Common myeloid progenitor, CD34-positive (primary cell): Measurements from ENCODE around the gene PHYKPL.

Source experiments
- CTCF ChIA-PET: fragments of 350-600 bp; sonication (Branson Sonifier 250); formaldehyde crosslinking; loops from one replicate; lab custom pipeline; 2021; ENCODE audit warnings: antibody characterized with exemption; lab: Charles Lee
- POLR2A ChIA-PET: fragments of 350-600 bp; sonication (Branson Sonifier 250); formaldehyde crosslinking; loops from one replicate; lab custom pipeline; 2021; ENCODE audit warnings: antibody characterized with exemption; lab: Charles Lee
- DNase-seq, 3 donors: peaks; one replicate each; pipeline versions ENCODE4 v3.0.0 to v3.0.0-alpha.2; 2013
- H3K27ac ChIP-seq, 2 experiments: 1 replicate in 1 of 2; 2 replicates in 1 of 2; pipeline ENCODE4 v1.7.0; 2013; ENCODE audit warnings: inconsistent platforms in 2 of 2, low read length in 2 of 2, mild to moderate bottlenecking in 2 of 2, low read depth in 1 of 2, moderate library complexity in 1 of 2; ENCODE audit not compliant: severe bottlenecking in 2 of 2, insufficient read depth in 1 of 2, poor library complexity in 1 of 2
- H3K27me3 ChIP-seq, 5 experiments: replicated peaks in 2 of 5; 1 replicate in 3 of 5; 2 replicates in 2 of 5; pipeline versions ENCODE4 v1.6.1 to v1.7.0; 2013; ENCODE audit warnings: low read length in 4 of 5, mild to moderate bottlenecking in 2 of 5, moderate library complexity in 2 of 5, inconsistent platforms in 1 of 5; ENCODE audit not compliant: insufficient read depth in 5 of 5, control insufficient read depth in 4 of 5
- H3K36me3 ChIP-seq, 4 experiments: 1 replicate in 2 of 4; 2 replicates in 2 of 4; pipeline versions ENCODE4 v1.6.1 to v1.7.0; 2013; ENCODE audit warnings: low read length in 3 of 4, control low read depth in 1 of 4, mild to moderate bottlenecking in 1 of 4; ENCODE audit not compliant: control insufficient read depth in 4 of 4, insufficient read depth in 4 of 4
- H3K4me1 ChIP-seq, 4 experiments: 1 replicate in 3 of 4; 2 replicates in 1 of 4; pipeline versions ENCODE4 v1.6.1 to v1.7.1; 2013; ENCODE audit warnings: low read length in 3 of 4, mild to moderate bottlenecking in 3 of 4, control low read depth in 1 of 4, inconsistent platforms in 1 of 4, moderate library complexity in 1 of 4; ENCODE audit not compliant: control insufficient read depth in 4 of 4, insufficient read depth in 4 of 4; ENCODE audit errors: control extremely low read depth in 1 of 4
- H3K4me3 ChIP-seq, 7 experiments: 1 replicate in 4 of 7; 2 replicates in 3 of 7; pipeline versions ENCODE4 v1.5.1 to v1.7.0; 2013; ENCODE audit warnings: mild to moderate bottlenecking in 7 of 7, low read length in 6 of 7, moderate library complexity in 6 of 7, inconsistent platforms in 2 of 7, low read depth in 2 of 7, control low read depth in 1 of 7; ENCODE audit not compliant: insufficient read depth in 4 of 7, control insufficient read depth in 1 of 7; ENCODE audit errors: extremely low read depth in 1 of 7
- H3K9me3 ChIP-seq, 5 experiments: 1 replicate in 4 of 5; 2 replicates in 1 of 5; pipeline versions ENCODE4 v1.6.1 to v1.7.1; 2013; ENCODE audit warnings: low read length in 4 of 5, mild to moderate bottlenecking in 2 of 5, inconsistent platforms in 1 of 5, low read depth in 1 of 5, moderate library complexity in 1 of 5; ENCODE audit not compliant: control insufficient read depth in 4 of 5, insufficient read depth in 2 of 5; ENCODE audit errors: control extremely low read depth in 1 of 5
- WGBS: methylation state at CpG from one replicate; pipeline ENCODE4 v1.1.5; 2013; ENCODE audit not compliant: insufficient coverage; 5-methylcytosine and 5-hydroxymethylcytosine counted together

PHYKPL gene

GRCh38 chr5:178207183-178207916 is 25.3 kb downstream of the PHYKPL start:
- CTCF ChIA-PET = interaction anchor here (0.6 to 2.6 kb wide), 9 partner anchors 9 to 410 kb away, joined by 3 to 15 read pairs (median 3); no protein-coding TSS in a partner anchor
- Histone ChIP-seq H3K27ac (peak overlapping the region in 1 of 2 experiments; percentile 80), H3K36me3 (peaks cover 9 to 70% (median 62%) of the 10 kb centered on the region in 4 experiments), H3K4me3 (peak overlapping the region in 3 of 7 experiments; percentile 80 to 97 (median 90)), H3K4me1 (peaks cover 9 to 33% (median 30%) of the 10 kb centered on the region in 4 experiments), H3K9me3 (no peaks in the 10 kb centered on the region), H3K27me3 (no peaks in the 10 kb centered on the region)
- no peak for DNase-seq
- POLR2A ChIA-PET = interaction anchor here (1.0 to 1.1 kb wide), 2 partner anchors 9 to 24 kb away, joined by 3 read pairs; no protein-coding TSS in a partner anchor
- WGBS = 91% methylated on average over 4 of the region's 5 CpGs

- no peak for DNase-seq
- Histone ChIP-seq H3K27ac (peak overlapping the region in 1 of 2 experiments; percentile 80), H3K36me3 (peaks cover 7 to 61% (median 54%) of the 10 kb centered on the region in 4 experiments), H3K4me3 (peak overlapping the region in 6 of 7 experiments; percentile 77 to 97 (median 90)), H3K27me3 (no peaks in the 10 kb centered on the region), H3K9me3 (no peaks in the 10 kb centered on the region), H3K4me1 (peaks cover 9 to 43% (median 37%) of the 10 kb centered on the region in 4 experiments)
- ChIA-PET POLR2A (interaction anchor here (0.6 to 1.1 kb wide), 4 partner anchors 10 to 45 kb away, joined by 3 to 8 read pairs (median 3); no protein-coding TSS in a partner anchor), CTCF (interaction anchor here (0.6 to 2.6 kb wide), 10 partner anchors 9 to 130 kb away, joined by 3 to 15 read pairs (median 4); no protein-coding TSS in a partner anchor)
- 65% methylated on average over 9 of the region's 12 CpGs for WGBS
Observed at GRCh38 chr5:178206166-178207101, 26.2 kb downstream of the PHYKPL start.

- POLR2A ChIA-PET = interaction anchor here (0.6 to 0.9 kb wide), 3 partner anchors 10 to 46 kb away, joined by 3 to 8 read pairs (median 3); no protein-coding TSS in a partner anchor
- CTCF ChIA-PET = interaction anchor here (1.0 to 2.6 kb wide), 6 partner anchors 8 to 130 kb away, joined by 3 to 15 read pairs (median 4); no protein-coding TSS in a partner anchor
- H3K27me3 ChIP-seq = no peaks in the 10 kb centered on the region
- H3K9me3 ChIP-seq = no peaks in the 10 kb centered on the region
- H3K27ac ChIP-seq = peak overlapping the region; percentile 46 to 80
- H3K4me1 ChIP-seq = peaks cover 9 to 46% (median 38%) of the 10 kb centered on the region in 4 experiments
- peaks cover 7 to 54% (median 46%) of the 10 kb centered on the region in 4 experiments for H3K36me3 ChIP-seq
- no peak for DNase-seq
- 8% methylated on average over 4 of the region's 5 CpGs for WGBS
- peak overlapping the region; percentile 77 to 97 (median 90) for H3K4me3 ChIP-seq
Observed at GRCh38 chr5:178205749-178206047, 26.9 kb downstream of the PHYKPL start.

- WGBS = 0% methylated on average over 75 of the region's 90 CpGs
- H3K4me3 ChIP-seq = peak overlapping the region; percentile 77 to 97 (median 90)
- POLR2A ChIA-PET = interaction anchor here (0.6 to 1.5 kb wide), 14 partner anchors 9 to 130 kb away, joined by 3 to 25 read pairs (median 4); partner anchors contain the start of gene NHP2
Observed at GRCh38 chr5:178204935-178205748, 27.5 kb downstream of the PHYKPL start.

GRCh38 chr5:178204182-178204934 is 28.2 kb downstream of the PHYKPL start, which contains the start of gene HNRNPAB:
Gene HNRNPAB (plus strand): TSS chr5:178204533. CDS start chr5:178204838, 305 bp downstream.
- Histone ChIP-seq H3K27me3 (no peaks in the 10 kb centered on the region), H3K27ac (peak within 1 kb of the TSS; percentile 46 to 80), H3K9me3 (no peaks in the 10 kb centered on the region), H3K36me3 (peaks cover 5 to 41% (median 33%) of the 10 kb centered on the region in 4 experiments), H3K4me3 (peak within 1 kb of the TSS; percentile 77 to 97 (median 90)), H3K4me1 (peaks cover 12 to 59% (median 49%) of the 10 kb centered on the region in 4 experiments)
- ChIA-PET POLR2A (interaction anchor here (0.6 to 1.5 kb wide), 13 partner anchors 9 to 129 kb away, joined by 3 to 25 read pairs (median 5); partner anchors contain the start of genes NHP2 and PHYKPL), CTCF (interaction anchor here (0.6 to 1.5 kb wide), 7 partner anchors 11 to 227 kb away, joined by 3 to 6 read pairs (median 3); no protein-coding TSS in a partner anchor)
- DNase-seq = peak; percentile 96 to 98 (median 97)
- 0% methylated on average over 82 of the region's 96 CpGs for WGBS

More at GRCh38 chr5:178204935-178205748, 27.5 kb downstream of the PHYKPL start:
- CTCF ChIA-PET = interaction anchor here (0.8 to 2.6 kb wide), 9 partner anchors 8 to 129 kb away, joined by 3 to 15 read pairs (median 4); no protein-coding TSS in a partner anchor
- DNase-seq = peak in 2 of 3 donors; percentile 45 to 53
- Histone ChIP-seq H3K27ac (peak overlapping the region; percentile 46 to 80), H3K9me3 (no peaks in the 10 kb centered on the region), H3K27me3 (no peaks in the 10 kb centered on the region), H3K36me3 (peaks cover 7 to 48% (median 41%) of the 10 kb centered on the region in 4 experiments), H3K4me1 (peaks cover 11 to 51% (median 41%) of the 10 kb centered on the region in 4 experiments)
